WI38 (cell line): ENCODE results near the gene ZC3H4.

Experiments
- H3K4me3 ChIP-seq: 2 replicates; pipeline ENCODE4 v1.5.1; 2011; ENCODE audit warnings: low read depth, mild to moderate bottlenecking, control low read depth, low read length
- CTCF ChIP-seq: IDR thresholded peaks from 2 replicates; pipeline ENCODE4 v1.5.1; 2012; ENCODE audit warnings: low read depth, mild to moderate bottlenecking, control low read depth, low read length

The ZC3H4 gene

DNA sequence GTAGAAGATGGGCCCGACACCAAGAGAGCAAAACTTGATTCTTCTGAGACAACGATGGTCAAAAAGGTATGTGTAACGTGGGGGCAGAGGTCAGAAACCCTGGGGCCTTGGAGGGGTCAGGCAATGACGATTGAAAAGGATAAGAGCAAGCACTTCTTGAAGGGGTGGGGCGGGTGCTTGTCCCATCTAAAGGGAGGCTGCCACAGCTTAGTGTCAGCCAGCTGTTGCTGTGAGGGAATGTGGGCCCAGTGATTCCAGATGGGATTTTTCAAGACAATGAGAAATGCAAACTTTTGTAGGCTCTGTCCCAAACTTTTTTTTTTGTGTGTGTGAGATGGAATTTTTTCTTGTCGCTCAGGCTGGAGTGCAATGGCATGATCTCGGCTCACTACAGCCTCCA lies 41.6 kb upstream of the ZC3H4 start:
- H3K4me3 ChIP-seq: no peak overlapping the region
- no peak for TF ChIP-seq CTCF

DNA sequence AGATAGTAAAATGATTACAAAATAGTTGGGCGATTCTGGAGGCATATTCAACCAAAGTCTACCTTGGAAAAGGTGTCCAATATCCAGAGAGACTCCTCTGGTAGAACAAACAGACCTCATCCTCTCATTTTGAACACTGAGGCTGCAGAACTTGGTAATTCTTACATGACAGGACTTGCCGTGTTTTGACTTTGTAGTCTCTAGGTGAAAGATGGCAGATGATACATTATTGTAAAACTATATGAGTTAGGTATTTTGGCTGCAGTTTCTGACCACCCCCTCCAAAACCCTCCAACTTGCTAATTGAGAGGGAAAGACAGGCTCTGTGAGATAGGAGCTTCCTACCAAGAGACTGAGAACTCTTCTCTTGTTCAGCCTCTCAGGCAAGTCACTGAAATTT lies 39.7 kb upstream of the ZC3H4 start:
- no peak for TF ChIP-seq CTCF
- no peak overlapping the region for H3K4me3 ChIP-seq

GRCh38 chr19:47152632-47153031 lies 39.1 kb upstream of the ZC3H4 start:
- no peak for TF ChIP-seq CTCF
- H3K4me3 ChIP-seq: no peak overlapping the region

- no peak for TF ChIP-seq CTCF
- H3K4me3 ChIP-seq: no peak overlapping the region
Measured at GRCh38 chr19:47152205-47152604, 38.6 kb upstream of the ZC3H4 start.

- H3K4me3 ChIP-seq: no peak overlapping the region
- TF ChIP-seq CTCF: no peak
Measured at GRCh38 chr19:47151627-47152026, 38.1 kb upstream of the ZC3H4 start.

- H3K4me3 ChIP-seq: no peak overlapping the region
- TF ChIP-seq CTCF: no peak
Measured at GRCh38 chr19:47146920-47147319, 33.3 kb upstream of the ZC3H4 start.

DNA sequence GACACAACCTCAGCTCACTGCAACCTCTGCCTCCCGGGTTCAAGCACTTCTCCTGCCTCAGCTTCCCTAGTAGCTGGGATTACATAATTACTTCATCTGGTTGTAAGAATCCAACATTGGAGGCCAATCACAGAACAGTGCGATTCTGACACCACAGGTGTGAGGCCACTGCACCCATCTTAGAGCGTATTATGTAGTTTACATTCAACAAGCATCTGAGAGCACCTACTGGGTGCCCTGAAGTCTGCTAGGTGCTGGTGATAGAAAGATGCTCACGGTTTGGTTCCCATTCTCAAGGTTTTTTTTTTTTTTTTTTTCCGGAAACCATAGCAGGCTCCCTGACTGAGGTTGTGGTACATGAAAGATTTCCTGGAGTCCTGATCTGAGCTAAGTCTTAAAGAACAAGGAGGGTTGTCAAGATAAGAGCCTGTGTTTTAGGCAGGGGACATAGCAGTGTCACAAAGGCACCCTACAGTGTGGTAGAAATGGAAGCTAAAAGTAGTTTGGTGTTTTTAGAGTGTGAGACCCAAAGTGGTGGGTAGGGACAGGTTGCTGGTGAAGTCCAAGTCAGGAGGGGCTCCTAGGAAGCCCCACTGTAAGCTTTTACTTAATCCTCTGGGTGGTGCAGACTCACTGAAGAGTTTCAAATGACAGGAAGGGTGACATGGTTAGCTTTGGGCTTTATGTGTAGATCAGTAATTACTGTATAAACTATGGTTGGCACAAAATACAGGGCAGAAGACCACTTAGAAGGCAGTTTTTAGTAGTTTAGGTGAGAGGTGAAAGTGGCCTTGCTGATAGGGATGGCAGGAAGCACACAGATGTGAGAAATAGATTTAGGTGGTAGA lies 32.3 kb upstream of the ZC3H4 start:
- H3K4me3 ChIP-seq: no peak overlapping the region
- TF ChIP-seq CTCF: no peak
